GM23248 (cell line): ENCODE results near the gene GRIA3. TPM values are rescaled to one million over a fixed set of nuclear protein-coding genes. Genes with fewer than 3 reads are reported as not detected.

Source experiments
- DNase-seq: peaks from one replicate; pipeline ENCODE4 v3.0.0-alpha.2; 2015
- H2AFZ ChIP-seq: fragments of 200-600 bp; sonication (generic); 2 replicates; pipeline ENCODE4 v1.6.1; 2016; ENCODE audit warnings: antibody characterized with exemption
- H3F3A ChIP-seq: fragments of 200-600 bp; sonication (generic); 2 replicates; pipeline ENCODE4 v1.6.1; 2016; ENCODE audit warnings: mild to moderate bottlenecking, antibody characterized with exemption, mixed run types; ENCODE audit not compliant: insufficient read depth
- H3K27ac ChIP-seq: fragments of 200-600 bp; sonication (generic); 2 replicates; pipeline ENCODE4 v1.5.1; 2016; ENCODE audit warnings: mild to moderate bottlenecking
- H3K27me3 ChIP-seq: fragments of 200-600 bp; sonication (generic); replicated peaks from 2 replicates; pipeline ENCODE4 v1.6.1; 2016; ENCODE audit warnings: mild to moderate bottlenecking; ENCODE audit not compliant: insufficient read depth
- H3K36me3 ChIP-seq: fragments of 200-600 bp; sonication (generic); 2 replicates; pipeline ENCODE4 v1.6.1; 2016; ENCODE audit warnings: low read depth, mild to moderate bottlenecking
- H3K4me1 ChIP-seq: fragments of 200-600 bp; sonication (generic); 2 replicates; pipeline ENCODE4 v1.6.1; 2016; ENCODE audit warnings: mild to moderate bottlenecking; ENCODE audit not compliant: insufficient read depth
- H3K4me2 ChIP-seq: fragments of 200-600 bp; sonication (generic); one replicate; pipeline ENCODE4 v1.6.1; 2016; ENCODE audit warnings: mild to moderate bottlenecking; ENCODE audit not compliant: unreplicated experiment
- H3K4me3 ChIP-seq: fragments of 200-600 bp; sonication (generic); 2 replicates; pipeline ENCODE4 v1.5.1; 2016; ENCODE audit warnings: mild to moderate bottlenecking
- H3K79me2 ChIP-seq: fragments of 200-600 bp; sonication (generic); 2 replicates; pipeline ENCODE4 v1.6.1; 2016; ENCODE audit warnings: mild to moderate bottlenecking; ENCODE audit not compliant: insufficient read depth
- H3K9ac ChIP-seq: fragments of 200-600 bp; sonication (generic); 2 replicates; pipeline ENCODE4 v1.6.1; 2016; ENCODE audit warnings: mild to moderate bottlenecking
- H3K9me2 ChIP-seq: fragments of 200-600 bp; sonication (generic); 2 replicates; pipeline ENCODE4 v1.6.1; 2016; ENCODE audit warnings: mixed run types, mild to moderate bottlenecking, moderate library complexity; ENCODE audit not compliant: insufficient read depth
- H3K9me3 ChIP-seq: fragments of 200-600 bp; sonication (generic); one replicate; pipeline ENCODE4 v1.6.1; 2017; ENCODE audit warnings: low read depth
- H4K20me1 ChIP-seq: fragments of 200-600 bp; sonication (generic); 2 replicates; pipeline ENCODE4 v1.6.0; 2016; ENCODE audit not compliant: insufficient read depth
- EZH2 ChIP-seq: fragments of 200-600 bp; sonication (generic); IDR thresholded peaks from 2 replicates; pipeline ENCODE4 v1.6.1; 2018; ENCODE audit warnings: antibody characterized with exemption, mild to moderate bottlenecking; ENCODE audit not compliant: insufficient read depth, poor library complexity, severe bottlenecking
- EZH2phosphoT487 ChIP-seq: fragments of 200-600 bp; sonication (generic); IDR thresholded peaks from 2 replicates; pipeline ENCODE4 v1.6.1; 2018; ENCODE audit warnings: antibody characterized with exemption, moderate library complexity, mild to moderate bottlenecking, low read depth; ENCODE audit not compliant: insufficient read depth
- WGBS, 2 experiments: methylation state at CpG; one replicate each; pipeline ENCODE4 v1.1.6; 2015 to 2017; ENCODE audit warnings: low lambda C conversion rate in 2 of 2, low coverage in 1 of 2; ENCODE audit errors: missing lambda C conversion rate in 2 of 2; 5-methylcytosine and 5-hydroxymethylcytosine counted together
- in situ Hi-C: fragments of 300-500 bp; cut with MboI; formaldehyde crosslinking; loops from 2 replicates; pipeline ENCODE4 v1.15.0; 2020
- polyA plus RNA-seq: library from polyadenylated mRNA; unstranded; fragments of >200 nt; fragmentation: Nextera tagmentation; extraction: Ambion mirVana; gene quantifications from 2 replicates; pipeline ENCODE4 v1.2.1, GENCODE V29; 2016
- total RNA-seq: library from RNA; depleted of rRNA; stranded (reverse); fragments of >200 nt; shearing (Covaris generic); gene quantifications from 2 replicates; pipeline ENCODE4 v1.2.3, GENCODE V29; 2014

GRIA3 gene
- total and polyA plus RNA-seq, 2 experiments from 2014 or later, result 36.0 to 52.4 TPM

DNA sequence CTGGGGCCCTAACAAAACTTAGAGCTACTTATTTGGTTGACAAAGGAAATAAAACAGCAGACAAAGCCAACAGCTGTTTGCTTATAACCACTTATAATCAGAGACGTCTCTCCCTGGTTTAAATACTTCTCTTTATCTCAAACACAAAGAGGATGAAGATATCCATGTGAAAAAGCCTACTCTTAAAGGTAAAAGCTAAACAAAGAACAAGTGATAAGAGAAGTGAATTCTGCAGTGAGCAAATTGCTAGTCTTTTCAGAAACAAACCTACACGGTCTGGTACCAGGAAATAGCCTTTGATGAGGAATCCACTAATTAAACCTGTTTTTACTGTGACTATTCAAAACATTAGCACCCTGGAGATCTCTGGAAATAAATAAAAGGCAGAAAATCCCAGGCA is 46.7 kb downstream of the GRIA3 start:
- 0 out of 2 replicates have a peak, but pooled peaks cover 4% of the 10 kb centered on the region for H3K4me1 ChIP-seq
- no peaks in the 10 kb centered on the region for H3K9me2 ChIP-seq
- TF ChIP-seq EZH2, result no peak
- in situ Hi-C loops, result no loop called here
- H3K4me3 ChIP-seq, result no peak overlapping the region
- DNase-seq, result no peak
- H3K36me3 ChIP-seq, result no peaks in the 10 kb centered on the region
- WGBS, 2 experiments, result 94 to 96% methylated on average over 2 of the region's 2 CpGs
- no peak overlapping the region for H3K9ac ChIP-seq
- no peaks in the 10 kb centered on the region for H3K9me3 ChIP-seq
- H3F3A ChIP-seq, result no peaks in the 10 kb centered on the region
- H3K4me2 ChIP-seq, result no peak overlapping the region
- H3K27ac ChIP-seq, result no peak overlapping the region
- H2AFZ ChIP-seq, result no peak overlapping the region
- peaks cover 87% of the 10 kb centered on the region for H3K79me2 ChIP-seq
- no peaks in the 10 kb centered on the region for H3K27me3 ChIP-seq
- H4K20me1 ChIP-seq, result no peaks in the 10 kb centered on the region

DNA sequence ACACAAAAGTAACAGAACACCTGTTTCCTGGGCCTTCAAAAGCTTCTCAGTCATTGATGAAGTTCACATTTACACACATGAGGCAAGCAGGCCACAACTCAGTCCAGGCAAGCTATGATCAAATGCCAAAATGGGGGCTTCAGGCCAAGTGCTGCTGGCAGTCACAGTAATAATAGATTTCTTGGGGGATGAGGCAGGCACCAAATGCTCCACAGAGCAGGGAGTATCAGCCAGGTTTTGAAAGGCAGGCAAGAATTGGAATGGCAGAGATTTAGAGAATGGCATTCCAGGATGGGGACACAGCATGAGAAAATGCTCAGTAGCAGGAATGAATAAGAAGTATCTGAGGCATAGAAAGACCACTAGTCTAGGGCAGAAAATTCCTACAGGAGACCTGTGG is 52.8 kb downstream of the GRIA3 start:
- peaks cover 39% of the 10 kb centered on the region for H3K79me2 ChIP-seq
- no peaks in the 10 kb centered on the region for H3K9me2 ChIP-seq
- no peaks in the 10 kb centered on the region for H3K9me3 ChIP-seq
- in situ Hi-C loops, result no loop called here
- no peaks in the 10 kb centered on the region for H3K36me3 ChIP-seq
- TF ChIP-seq EZH2phosphoT487, result no peak
- no peak for TF ChIP-seq EZH2
- DNase-seq, result no peak
- H4K20me1 ChIP-seq, result no peaks in the 10 kb centered on the region
- no peak overlapping the region for H2AFZ ChIP-seq
- no peak overlapping the region for H3K9ac ChIP-seq
- H3K4me1 ChIP-seq, result 0 out of 2 replicates have a peak, but pooled peaks cover 4% of the 10 kb centered on the region
- H3K4me2 ChIP-seq, result no peak overlapping the region
- H3F3A ChIP-seq, result no peaks in the 10 kb centered on the region
- no peak overlapping the region for H3K4me3 ChIP-seq
- no peaks in the 10 kb centered on the region for H3K27me3 ChIP-seq
- no peak overlapping the region for H3K27ac ChIP-seq

- no peak overlapping the region for H2AFZ ChIP-seq
- no peak overlapping the region for H3K9ac ChIP-seq
- 0 out of 2 replicates have a peak, but pooled peaks cover 4% of the 10 kb centered on the region for H3K4me1 ChIP-seq
- H3K79me2 ChIP-seq, result peaks cover 35% of the 10 kb centered on the region
- H3K4me3 ChIP-seq, result no peak overlapping the region
- H3F3A ChIP-seq, result no peaks in the 10 kb centered on the region
- H4K20me1 ChIP-seq, result no peaks in the 10 kb centered on the region
- no peaks in the 10 kb centered on the region for H3K36me3 ChIP-seq
- TF ChIP-seq EZH2, result no peak
- TF ChIP-seq EZH2phosphoT487, result no peak
- in situ Hi-C loops, result no loop called here
- no peak for DNase-seq
- no peaks in the 10 kb centered on the region for H3K9me2 ChIP-seq
- H3K4me2 ChIP-seq, result no peak overlapping the region
- H3K27me3 ChIP-seq, result no peaks in the 10 kb centered on the region
- 76 to 86% methylated on average over 3 of the region's 3 CpGs for WGBS, 2 experiments
- H3K27ac ChIP-seq, result no peak overlapping the region
- H3K9me3 ChIP-seq, result no peaks in the 10 kb centered on the region
These were observed 53.2 kb downstream of the GRIA3 start for GRCh38 chrX:123237271-123237670.

DNA sequence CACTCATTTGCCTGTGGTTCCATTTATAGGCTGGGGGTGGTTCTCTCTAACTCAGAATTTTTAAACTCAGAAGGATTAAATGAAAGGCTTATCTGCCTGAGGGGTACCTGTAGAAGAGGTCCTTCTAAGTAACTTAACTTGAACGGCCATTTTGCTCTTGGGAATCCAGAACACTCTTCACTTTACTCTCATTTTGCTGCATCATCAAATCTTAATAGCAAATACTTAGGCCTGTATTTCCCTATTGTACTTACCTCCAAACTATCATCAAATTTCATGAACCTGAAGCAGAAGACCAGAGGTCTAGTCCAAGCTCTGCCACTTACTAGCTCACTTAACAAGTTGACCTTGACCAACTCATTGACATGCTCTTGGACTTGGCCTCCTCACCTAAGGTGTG is 70.4 kb downstream of the GRIA3 start:
- H2AFZ ChIP-seq, result no peak overlapping the region
- no peaks in the 10 kb centered on the region for H4K20me1 ChIP-seq
- no peaks in the 10 kb centered on the region for H3K4me1 ChIP-seq
- in situ Hi-C loops, result no loop called here
- no peaks in the 10 kb centered on the region for H3K9me2 ChIP-seq
- no peaks in the 10 kb centered on the region for H3K9me3 ChIP-seq
- peaks cover 3% of the 10 kb centered on the region; the same call in 1 of the 2 replicates for H3K36me3 ChIP-seq
- H3K9ac ChIP-seq, result no peak overlapping the region
- DNase-seq, result no peak
- no peak overlapping the region for H3K4me3 ChIP-seq
- H3K27me3 ChIP-seq, result no peaks in the 10 kb centered on the region
- no peak overlapping the region for H3K4me2 ChIP-seq
- 100% methylated on average over 1 of the region's 1 CpG for WGBS, 2 experiments
- H3K79me2 ChIP-seq, result peaks cover 6% of the 10 kb centered on the region; the same call in 1 of the 2 replicates
- no peak overlapping the region for H3K27ac ChIP-seq
- H3F3A ChIP-seq, result no peaks in the 10 kb centered on the region
- TF ChIP-seq EZH2phosphoT487, result no peak
- no peak for TF ChIP-seq EZH2

- Histone ChIP-seq H3F3A (no peaks in the 10 kb centered on the region), H3K4me3 (no peak overlapping the region), H2AFZ (no peak overlapping the region), H4K20me1 (no peaks in the 10 kb centered on the region), H3K27ac (no peak overlapping the region), H3K9ac (no peak overlapping the region), H3K4me1 (no peaks in the 10 kb centered on the region), H3K36me3 (peaks cover 3% of the 10 kb centered on the region; the same call in 1 of the 2 replicates), H3K9me3 (no peaks in the 10 kb centered on the region), H3K9me2 (no peaks in the 10 kb centered on the region), H3K79me2 (peaks cover 12% of the 10 kb centered on the region; the same call in 1 of the 2 replicates), H3K27me3 (no peaks in the 10 kb centered on the region), H3K4me2 (no peak overlapping the region)
- WGBS, 2 experiments, result 89 to 100% methylated on average over 1 of the region's 1 CpG
- in situ Hi-C loops, result no loop called here
- no peak for DNase-seq
- TF ChIP-seq EZH2phosphoT487 (no peak), EZH2 (no peak)
These were observed 72.3 kb downstream of the GRIA3 start for GRCh38 chrX:123256378-123256777.
